H1 (cell line): ENCODE results near the gene ZNF232. TPM values are rescaled to one million over a fixed set of nuclear protein-coding genes. Genes with fewer than 3 reads are reported as not detected.
A peak's percentile ranks its signal among the peaks of the same experiment; 100 is the strongest.

Source experiments
- CTCF ChIA-PET: fragments of 300-600 bp; sonication (Branson Sonifier 250); formaldehyde crosslinking; loops from one replicate; lab custom pipeline; 2021; ENCODE audit not compliant: partially characterized antibody; lab: Charles Lee
- POLR2A ChIA-PET: fragments of 300-600 bp; sonication (Branson Sonifier 250); formaldehyde crosslinking; loops from one replicate; lab custom pipeline; 2021; ENCODE audit warnings: inconsistent platforms; ENCODE audit not compliant: partially characterized antibody; lab: Charles Lee
- DNase-seq, 2 experiments: peaks; one replicate each; pipeline versions ENCODE4 v3.0.0 to v3.0.0-alpha.2; 2010 to 2022; ENCODE audit warnings: low spot score in 2 of 2, low read depth in 1 of 2, mixed read lengths in 1 of 2
- FAIRE-seq: peaks from 2 replicates; lab custom pipeline; 2011; peaks lifted over from hg19 to GRCh38; lab: Jason Lieb, UNC
- H2AFZ ChIP-seq: 2 replicates; pipeline ENCODE4 v1.8.1; 2012; ENCODE audit warnings: low read length, inconsistent platforms
- H2AK5ac ChIP-seq: 2 replicates; pipeline ENCODE4 v1.6.1; 2013; ENCODE audit warnings: low read depth, low read length
- H2BK120ac ChIP-seq: replicated peaks from 2 replicates; pipeline ENCODE3; 2013; ENCODE audit warnings: low read depth, low read length, inconsistent platforms
- H2BK12ac ChIP-seq: 2 replicates; pipeline ENCODE4 v1.6.1; 2013; ENCODE audit warnings: low read depth, low read length
- H2BK15ac ChIP-seq: 2 replicates; pipeline ENCODE4 v1.6.1; 2013; ENCODE audit warnings: low read length
- H2BK20ac ChIP-seq: 2 replicates; pipeline ENCODE4 v1.6.1; 2013; ENCODE audit warnings: low read length
- H2BK5ac ChIP-seq: 2 replicates; pipeline ENCODE4 v1.6.1; 2013; ENCODE audit warnings: low read depth, low read length
- H3K14ac ChIP-seq: 2 replicates; pipeline ENCODE4 v1.6.1; 2013; ENCODE audit warnings: inconsistent platforms; ENCODE audit not compliant: insufficient read length
- H3K18ac ChIP-seq: 2 replicates; pipeline ENCODE4 v1.6.1; 2013; ENCODE audit warnings: low read length; ENCODE audit errors: extremely low read depth
- H3K23ac ChIP-seq: 2 replicates; pipeline ENCODE4 v1.6.1; 2013; ENCODE audit warnings: inconsistent platforms; ENCODE audit not compliant: insufficient read length
- H3K23me2 ChIP-seq: 2 replicates; pipeline ENCODE4 v1.6.1; 2013; ENCODE audit warnings: low read depth, low read length
- H3K27ac ChIP-seq: 2 replicates; pipeline ENCODE4 v1.6.1; 2011; ENCODE audit warnings: low read depth, low read length, inconsistent platforms
- H3K27me3 ChIP-seq, 4 experiments: replicated peaks in 1 of 4; 1 replicate in 1 of 4; 2 replicates in 3 of 4; pipeline versions ENCODE4 v1.6.1 to v1.8.1; 2011 to 2013; ENCODE audit warnings: low read length in 3 of 4, mild to moderate bottlenecking in 3 of 4, inconsistent platforms in 2 of 4, mixed read lengths in 2 of 4, moderate library complexity in 1 of 4; ENCODE audit not compliant: control insufficient read depth in 3 of 4, insufficient read depth in 3 of 4; ENCODE audit errors: extremely low read depth in 1 of 4
- H3K36me3 ChIP-seq, 4 experiments: 2 replicates each; pipeline versions ENCODE4 v1.6.1 to v1.8.1; 2011 to 2013; ENCODE audit warnings: mild to moderate bottlenecking in 4 of 4, low read length in 3 of 4, moderate library complexity in 2 of 4, control low read depth in 1 of 4, inconsistent platforms in 1 of 4; ENCODE audit not compliant: insufficient read depth in 4 of 4, control insufficient read depth in 2 of 4
- H3K4ac ChIP-seq: replicated peaks from 2 replicates; pipeline ENCODE3; 2013; ENCODE audit warnings: low read length, low read depth, mixed read lengths, inconsistent platforms; ENCODE audit not compliant: insufficient read length
- H3K4me1 ChIP-seq, 4 experiments: replicated peaks in 1 of 4; 1 replicate in 1 of 4; 2 replicates in 3 of 4; pipeline versions ENCODE4 v1.6.1 to v1.8.1; 2011 to 2013; ENCODE audit warnings: low read length in 3 of 4, inconsistent platforms in 2 of 4, mixed read lengths in 1 of 4; ENCODE audit not compliant: insufficient read depth in 4 of 4, control insufficient read depth in 3 of 4
- H3K4me2 ChIP-seq, 2 experiments: 2 replicates each; pipeline versions ENCODE4 v1.6.1 to v1.8.1; 2011 to 2013; ENCODE audit warnings: low read depth in 2 of 2, low read length in 2 of 2, control low read depth in 1 of 2, inconsistent platforms in 1 of 2, mild to moderate bottlenecking in 1 of 2; ENCODE audit not compliant: insufficient read depth in 1 of 2
- H3K4me3 ChIP-seq, 4 experiments: fragments of 200-600, 300-600 bp in 1 of 4; sonication (generic), shearing (Covaris generic), sonication (Bioruptor Twin) in 1 of 4; 2 replicates each; pipeline versions ENCODE4 v1.5.1 to v1.8.1; 2011 to 2016; ENCODE audit warnings: low read length in 4 of 4, low read depth in 3 of 4, control low read depth in 2 of 4, inconsistent platforms in 2 of 4, mild to moderate bottlenecking in 2 of 4, mixed read lengths in 1 of 4, moderate library complexity in 1 of 4; ENCODE audit not compliant: insufficient read depth in 2 of 4; ENCODE audit errors: extremely low read depth in 1 of 4
- H3K56ac ChIP-seq: replicated peaks from 2 replicates; pipeline ENCODE3; 2013; ENCODE audit warnings: low read depth, mild to moderate bottlenecking, mixed read lengths, low read length, inconsistent platforms; ENCODE audit not compliant: insufficient read length
- H3K79me1 ChIP-seq: 2 replicates; pipeline ENCODE4 v1.6.1; 2013; ENCODE audit warnings: low read depth, low read length, control low read depth
- H3K79me2 ChIP-seq, 2 experiments: 2 replicates each; pipeline versions ENCODE4 v1.6.1 to v1.8.1; 2012 to 2013; ENCODE audit warnings: low read length in 2 of 2, mild to moderate bottlenecking in 2 of 2, inconsistent platforms in 1 of 2; ENCODE audit not compliant: insufficient read depth in 2 of 2, control insufficient read depth in 1 of 2
- H3K9ac ChIP-seq, 4 experiments: replicated peaks in 1 of 4; 1 replicate in 1 of 4; 2 replicates in 3 of 4; pipeline versions ENCODE4 v1.6.1 to v1.8.1; 2011 to 2013; ENCODE audit warnings: low read depth in 3 of 4, low read length in 3 of 4, control low read depth in 2 of 4, mild to moderate bottlenecking in 2 of 4, moderate library complexity in 2 of 4, inconsistent platforms in 1 of 4; ENCODE audit errors: extremely low read depth in 1 of 4
- H3K9me3 ChIP-seq, 2 experiments: 2 replicates each; pipeline versions ENCODE4 v1.6.1 to v1.8.1; 2012 to 2013; ENCODE audit warnings: mild to moderate bottlenecking in 2 of 2, moderate library complexity in 2 of 2, control low read depth in 1 of 2, inconsistent platforms in 1 of 2, low read depth in 1 of 2, low read length in 1 of 2, mixed read lengths in 1 of 2; ENCODE audit not compliant: insufficient read depth in 2 of 2
- H4K20me1 ChIP-seq, 2 experiments: replicated peaks in 1 of 2; 2 replicates each; pipeline versions ENCODE3 to v1.8.1; 2011 to 2013; ENCODE audit warnings: inconsistent platforms in 2 of 2, low read length in 2 of 2, mild to moderate bottlenecking in 1 of 2; ENCODE audit not compliant: insufficient read depth in 2 of 2, control insufficient read depth in 1 of 2
- H4K5ac ChIP-seq: 2 replicates; pipeline ENCODE4 v1.6.1; 2013; ENCODE audit warnings: low read length, low read depth, mixed read lengths, inconsistent platforms; ENCODE audit not compliant: insufficient read length
- H4K8ac ChIP-seq: 2 replicates; pipeline ENCODE4 v1.8.0; 2013; ENCODE audit warnings: mild to moderate bottlenecking, moderate library complexity, low read length, inconsistent platforms; ENCODE audit not compliant: insufficient read depth; ENCODE audit errors: extremely low read depth
- H4K91ac ChIP-seq: replicated peaks from 2 replicates; pipeline ENCODE3; 2013; ENCODE audit warnings: low read length, mixed read lengths, inconsistent platforms; ENCODE audit not compliant: insufficient read length
- SIN3A ChIP-seq, 2 experiments: IDR thresholded peaks in 1 of 2; conservative IDR thresholded peaks in 1 of 2; 2 replicates each; pipeline ENCODE4 v1.6.1; 2011 to 2012; ENCODE audit warnings: low read length in 2 of 2, improper control_type of control experiment in 1 of 2, low read depth in 1 of 2, mild to moderate bottlenecking in 1 of 2
- WGBS, 2 experiments: shearing (Covaris generic) in 1 of 2; methylation state at CpG; one replicate each; pipeline versions ENCODE4 v1.1.6 to v1.1.7; 2013 to 2015; ENCODE audit warnings: low lambda C conversion rate in 2 of 2, mixed read lengths in 2 of 2, inconsistent platforms in 1 of 2, low coverage in 1 of 2, missing lambda C conversion rate in 1 of 2; ENCODE audit not compliant: insufficient replicate concordance in 2 of 2, insufficient coverage in 1 of 2, insufficient read length in 1 of 2; ENCODE audit errors: extremely low coverage in 1 of 2, missing lambda C conversion rate in 1 of 2; 5-methylcytosine and 5-hydroxymethylcytosine counted together
- polyA plus RNA-seq, 7 experiments: library from polyadenylated mRNA; depleted of rRNA in 3 of 7; stranded (reverse) in 5 of 7; unstranded in 2 of 7; fragments of >200 nt in 5 of 7; fragments of 200-250 nt in 2 of 7; gene quantifications; 1 replicate in 5 of 7; 2 replicates in 1 of 7; 4 replicates in 1 of 7; pipeline versions ENCODE4 v1.2.1 to v1.2.3, GENCODE V29; 2011 to 2013; ENCODE audit warnings: missing spikeins in 2 of 7, mixed read lengths in 2 of 7
- total RNA-seq: library from RNA; stranded (reverse); fragmentation: NEBNext Ultra II Directional; extraction: Animal tissue kit (Norgen Biotek cat#: 25700); gene quantifications from 2 replicates; pipeline ENCODE4 v1.2.1, GENCODE V29; 2021

Gene ZNF232
- total and polyA plus RNA-seq, 2 of the 8 experiments (the other 6 are each of a cell fraction or from before 2014, with no cell fraction given), result 11.1 to 41.0 TPM

DNA sequence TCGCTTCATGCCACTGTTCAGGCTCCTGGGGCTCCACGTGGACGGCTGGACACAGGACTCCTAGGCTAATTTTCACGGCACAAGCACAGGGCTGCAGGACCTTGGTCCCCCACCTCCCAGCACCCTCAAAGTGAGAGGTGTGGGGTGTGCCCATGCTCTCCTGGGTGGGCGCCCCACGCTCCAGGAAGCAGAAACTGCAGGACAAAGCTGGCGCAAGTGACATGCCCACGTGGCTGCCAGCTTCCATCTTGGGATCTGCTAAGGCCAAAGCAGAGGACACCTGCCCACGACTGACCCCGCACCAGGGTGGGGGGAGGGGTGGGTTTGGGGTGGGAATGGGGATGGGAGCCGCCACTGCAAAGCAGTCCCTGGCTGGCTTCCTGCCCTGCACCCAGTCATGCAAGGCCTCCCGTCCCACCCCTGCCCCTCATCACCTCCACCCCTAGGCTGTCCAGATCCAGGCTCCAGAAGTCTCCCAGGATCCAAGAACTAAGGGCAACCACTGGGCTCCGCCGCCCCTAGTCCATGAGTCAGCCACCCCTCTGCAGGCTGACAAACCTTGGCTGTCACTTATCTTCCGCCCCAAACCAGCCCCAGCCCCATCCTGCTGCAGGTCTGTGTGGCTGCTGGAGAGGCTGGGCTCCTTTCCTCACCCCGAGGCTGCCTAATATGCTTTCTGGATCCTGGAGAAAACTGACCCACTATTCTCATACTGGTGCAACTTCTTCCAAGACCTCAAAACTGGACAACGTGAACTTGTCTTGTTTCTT is 15.2 kb upstream of the ZNF232 start:
- Histone ChIP-seq H3K56ac (no peak overlapping the region), H3K4me1 (peaks cover 0 to 5% (median 2%) of the 10 kb centered on the region in 4 experiments; a peak in 3 of 7 replicates), H3K23me2 (peaks cover 5% of the 10 kb centered on the region; the same call in 1 of the 2 replicates), H3K27ac (no peak overlapping the region), H4K91ac (no peak overlapping the region), H4K20me1 (no peaks in the 10 kb centered on the region), H2BK12ac (no peak overlapping the region), H4K5ac (no peak overlapping the region), H3K4me3 (no peak overlapping the region), H2AK5ac (no peak overlapping the region), H3K23ac (no peak overlapping the region), H3K18ac (no peak overlapping the region), H3K9ac (no peak overlapping the region), H3K4ac (no peak overlapping the region), H3K79me2 (no peaks in the 10 kb centered on the region), H4K8ac (no peak overlapping the region), H3K9me3 (no peaks in the 10 kb centered on the region; a peak in 1 of 4 replicates), H3K27me3 (peaks cover 0 to 21% (median 10%) of the 10 kb centered on the region in 4 experiments; a peak in 5 of 7 replicates), H2BK5ac (no peak overlapping the region), H3K4me2 (no peak overlapping the region), H2BK120ac (no peak overlapping the region), H2BK20ac (no peak overlapping the region), H3K79me1 (no peaks in the 10 kb centered on the region; the same call in 1 of the 2 replicates), H2AFZ (no peak overlapping the region), H3K36me3 (no peaks in the 10 kb centered on the region), H2BK15ac (no peak overlapping the region), H3K14ac (no peak overlapping the region)
- no peak for TF ChIP-seq SIN3A (conservative IDR thresholded peaks at IDR 0.05 in 1 of 2, IDR thresholded peaks at IDR 0.05 in 1 of 2; ENCODE audit: low read depth in 1 of 2, low read length in 2 of 2)
- DNase-seq, result peak in 1 of 2 experiments; percentile 24
- CTCF ChIA-PET, result interaction anchor here (0.5 kb wide), 1 partner anchor 115 kb away, joined by 6 read pairs; no protein-coding TSS in a partner anchor
- 74% methylated on average over 13 of the region's 17 CpGs; no CpG with 5 or more reads in 1 of the 2 experiments for WGBS, 2 experiments
- POLR2A ChIA-PET, result interaction anchor here (1.6 kb wide), 1 partner anchor 15 kb away, joined by 5 read pairs; the partner anchor contains the start of gene ZNF232
- FAIRE-seq, result no peak
